Liver (tissue), 2 donors: Measurements from ENCODE around the gene ERMN.

Experiments used
- TF ChIP-seq, protein P1 (sequence below): IDR thresholded peaks from 2 replicates; pipeline ENCODE4 v1.6.1; 2016; ENCODE audit warnings: antibody characterized with exemption
- TF ChIP-seq, protein P2 (sequence below): fragments of 150-350 bp; IDR thresholded peaks from 2 replicates; pipeline ENCODE4 v1.5.1; 2017; ENCODE audit warnings: improper control_type of control experiment, low read depth, low read length; ENCODE audit not compliant: missing input control
- donor health status: healthy.

DNA sequence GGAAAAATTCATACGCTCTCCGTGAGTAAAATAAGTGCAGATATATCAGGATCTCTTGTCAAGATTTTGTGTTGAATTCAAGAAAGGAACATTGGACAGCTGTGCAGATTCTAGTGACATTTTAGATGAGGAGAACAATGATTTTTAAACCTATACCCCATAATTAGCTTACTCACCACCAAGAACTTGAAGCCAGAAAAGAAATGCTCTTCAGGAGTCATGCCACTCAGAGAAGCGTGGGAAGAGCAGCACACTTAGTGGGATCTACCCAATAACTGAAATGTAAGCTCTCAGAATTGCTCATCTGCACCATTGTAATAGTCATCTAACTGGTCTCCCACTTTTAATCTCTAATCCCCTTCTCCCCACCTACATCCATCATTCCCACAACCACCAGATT is 9.2 kb upstream of the ERMN start:
- TF ChIP-seq, protein P1, sequence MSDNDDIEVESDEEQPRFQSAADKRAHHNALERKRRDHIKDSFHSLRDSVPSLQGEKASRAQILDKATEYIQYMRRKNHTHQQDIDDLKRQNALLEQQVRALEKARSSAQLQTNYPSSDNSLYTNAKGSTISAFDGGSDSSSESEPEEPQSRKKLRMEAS: no peak
- TF ChIP-seq, protein P2, sequence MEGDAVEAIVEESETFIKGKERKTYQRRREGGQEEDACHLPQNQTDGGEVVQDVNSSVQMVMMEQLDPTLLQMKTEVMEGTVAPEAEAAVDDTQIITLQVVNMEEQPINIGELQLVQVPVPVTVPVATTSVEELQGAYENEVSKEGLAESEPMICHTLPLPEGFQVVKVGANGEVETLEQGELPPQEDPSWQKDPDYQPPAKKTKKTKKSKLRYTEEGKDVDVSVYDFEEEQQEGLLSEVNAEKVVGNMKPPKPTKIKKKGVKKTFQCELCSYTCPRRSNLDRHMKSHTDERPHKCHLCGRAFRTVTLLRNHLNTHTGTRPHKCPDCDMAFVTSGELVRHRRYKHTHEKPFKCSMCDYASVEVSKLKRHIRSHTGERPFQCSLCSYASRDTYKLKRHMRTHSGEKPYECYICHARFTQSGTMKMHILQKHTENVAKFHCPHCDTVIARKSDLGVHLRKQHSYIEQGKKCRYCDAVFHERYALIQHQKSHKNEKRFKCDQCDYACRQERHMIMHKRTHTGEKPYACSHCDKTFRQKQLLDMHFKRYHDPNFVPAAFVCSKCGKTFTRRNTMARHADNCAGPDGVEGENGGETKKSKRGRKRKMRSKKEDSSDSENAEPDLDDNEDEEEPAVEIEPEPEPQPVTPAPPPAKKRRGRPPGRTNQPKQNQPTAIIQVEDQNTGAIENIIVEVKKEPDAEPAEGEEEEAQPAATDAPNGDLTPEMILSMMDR: no peak
